Measurements from ENCODE around the gene MRPL18.

Gene MRPL18

DNA sequence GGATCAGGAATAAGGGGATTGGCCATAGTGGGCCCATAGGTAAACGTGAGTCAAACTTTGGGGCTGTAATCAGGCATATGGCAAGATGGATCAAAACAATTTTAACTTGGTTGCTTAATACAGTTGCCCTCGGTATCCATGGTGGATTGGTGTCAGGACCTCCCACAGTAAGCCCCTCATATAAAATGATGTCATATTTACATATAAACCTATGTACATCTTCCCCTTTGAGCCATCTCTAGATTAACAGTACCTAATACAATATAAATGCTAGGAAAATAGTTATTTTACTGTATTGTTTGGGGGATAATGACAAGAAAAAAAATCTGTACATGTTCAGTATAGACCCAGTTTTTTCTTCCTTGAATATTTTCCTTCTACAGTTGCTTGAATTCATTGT, 35.9 kb upstream of the MRPL18 start:
- TF ChIP-seq, protein P1, sequence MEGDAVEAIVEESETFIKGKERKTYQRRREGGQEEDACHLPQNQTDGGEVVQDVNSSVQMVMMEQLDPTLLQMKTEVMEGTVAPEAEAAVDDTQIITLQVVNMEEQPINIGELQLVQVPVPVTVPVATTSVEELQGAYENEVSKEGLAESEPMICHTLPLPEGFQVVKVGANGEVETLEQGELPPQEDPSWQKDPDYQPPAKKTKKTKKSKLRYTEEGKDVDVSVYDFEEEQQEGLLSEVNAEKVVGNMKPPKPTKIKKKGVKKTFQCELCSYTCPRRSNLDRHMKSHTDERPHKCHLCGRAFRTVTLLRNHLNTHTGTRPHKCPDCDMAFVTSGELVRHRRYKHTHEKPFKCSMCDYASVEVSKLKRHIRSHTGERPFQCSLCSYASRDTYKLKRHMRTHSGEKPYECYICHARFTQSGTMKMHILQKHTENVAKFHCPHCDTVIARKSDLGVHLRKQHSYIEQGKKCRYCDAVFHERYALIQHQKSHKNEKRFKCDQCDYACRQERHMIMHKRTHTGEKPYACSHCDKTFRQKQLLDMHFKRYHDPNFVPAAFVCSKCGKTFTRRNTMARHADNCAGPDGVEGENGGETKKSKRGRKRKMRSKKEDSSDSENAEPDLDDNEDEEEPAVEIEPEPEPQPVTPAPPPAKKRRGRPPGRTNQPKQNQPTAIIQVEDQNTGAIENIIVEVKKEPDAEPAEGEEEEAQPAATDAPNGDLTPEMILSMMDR (IDR thresholded peaks at IDR 0.05; ENCODE audit: borderline replicate concordance, insufficient read depth, low read depth, low read length) = no peak
- no peak overlapping the region for H3K4me3 ChIP-seq (ENCODE audit: low read depth, low read length)

DNA sequence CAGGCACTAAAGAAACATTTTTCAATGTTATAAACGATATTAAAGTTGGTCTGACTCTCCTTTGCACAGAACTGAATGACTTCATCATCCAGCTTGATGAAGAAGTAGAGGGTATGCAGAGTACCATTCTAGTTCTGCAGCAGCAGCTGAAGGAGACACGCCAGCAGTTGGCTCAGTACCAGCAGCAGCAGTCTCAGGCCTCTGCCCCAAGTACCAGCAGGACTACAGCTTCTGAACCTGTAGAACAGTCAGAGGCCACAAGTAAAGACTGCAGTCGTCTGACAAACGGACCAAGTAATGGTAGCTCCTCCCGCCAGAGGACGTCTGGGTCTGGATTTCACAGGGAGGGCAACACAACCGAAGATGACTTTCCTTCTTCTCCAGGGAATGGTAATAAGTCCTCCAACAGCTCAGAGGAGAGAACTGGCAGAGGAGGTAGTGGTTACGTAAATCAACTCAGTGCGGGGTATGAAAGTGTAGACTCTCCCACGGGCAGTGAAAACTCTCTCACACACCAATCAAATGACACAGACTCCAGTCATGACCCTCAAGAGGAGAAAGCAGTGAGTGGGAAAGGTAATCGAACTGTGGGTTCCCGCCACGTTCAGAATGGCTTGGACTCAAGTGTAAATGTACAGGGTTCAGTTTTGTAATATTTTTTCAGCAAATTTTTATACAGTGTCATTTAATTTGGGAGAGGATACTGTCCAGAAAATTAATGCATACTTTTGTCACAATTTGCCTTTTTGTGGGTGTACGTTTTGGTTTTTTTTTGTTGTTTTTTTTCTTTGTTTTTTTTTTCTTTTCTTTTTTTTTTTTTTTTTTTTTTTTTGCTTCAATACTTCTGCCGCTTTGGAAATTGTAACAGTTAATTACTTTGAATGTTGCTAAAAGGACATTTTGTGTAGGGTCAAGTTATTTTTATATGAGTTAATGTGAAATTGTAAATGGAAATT, 35.0 kb upstream of the MRPL18 start:
- H3K4me3 ChIP-seq (ENCODE audit: low read depth, low read length) = no peak overlapping the region
- TF ChIP-seq, protein P1 (IDR thresholded peaks at IDR 0.05; ENCODE audit: borderline replicate concordance, insufficient read depth, low read depth, low read length) = no peak

DNA sequence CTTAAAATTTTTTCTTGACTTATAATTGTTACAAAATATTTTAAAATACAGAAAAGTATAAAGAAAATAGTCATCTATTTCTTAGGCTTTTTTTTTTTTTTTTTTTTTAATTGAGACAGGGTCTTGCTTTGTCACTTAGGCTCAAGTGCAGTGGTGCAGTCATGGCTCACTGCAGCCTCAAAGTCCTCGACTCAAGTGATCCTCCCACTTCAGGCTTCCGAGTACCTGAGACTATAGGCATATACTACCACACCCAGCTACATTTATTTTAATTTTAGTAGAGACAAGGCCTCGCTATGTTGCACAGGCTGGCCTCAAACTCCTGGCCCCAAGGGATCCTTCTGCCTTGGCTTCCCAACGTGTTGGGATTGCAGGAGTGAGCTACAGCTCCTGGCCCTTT, 33.8 kb upstream of the MRPL18 start:
- TF ChIP-seq, protein P1 (IDR thresholded peaks at IDR 0.05; ENCODE audit: borderline replicate concordance, insufficient read depth, low read depth, low read length) = no peak
- H3K4me3 ChIP-seq (ENCODE audit: low read depth, low read length) = no peak overlapping the region

DNA sequence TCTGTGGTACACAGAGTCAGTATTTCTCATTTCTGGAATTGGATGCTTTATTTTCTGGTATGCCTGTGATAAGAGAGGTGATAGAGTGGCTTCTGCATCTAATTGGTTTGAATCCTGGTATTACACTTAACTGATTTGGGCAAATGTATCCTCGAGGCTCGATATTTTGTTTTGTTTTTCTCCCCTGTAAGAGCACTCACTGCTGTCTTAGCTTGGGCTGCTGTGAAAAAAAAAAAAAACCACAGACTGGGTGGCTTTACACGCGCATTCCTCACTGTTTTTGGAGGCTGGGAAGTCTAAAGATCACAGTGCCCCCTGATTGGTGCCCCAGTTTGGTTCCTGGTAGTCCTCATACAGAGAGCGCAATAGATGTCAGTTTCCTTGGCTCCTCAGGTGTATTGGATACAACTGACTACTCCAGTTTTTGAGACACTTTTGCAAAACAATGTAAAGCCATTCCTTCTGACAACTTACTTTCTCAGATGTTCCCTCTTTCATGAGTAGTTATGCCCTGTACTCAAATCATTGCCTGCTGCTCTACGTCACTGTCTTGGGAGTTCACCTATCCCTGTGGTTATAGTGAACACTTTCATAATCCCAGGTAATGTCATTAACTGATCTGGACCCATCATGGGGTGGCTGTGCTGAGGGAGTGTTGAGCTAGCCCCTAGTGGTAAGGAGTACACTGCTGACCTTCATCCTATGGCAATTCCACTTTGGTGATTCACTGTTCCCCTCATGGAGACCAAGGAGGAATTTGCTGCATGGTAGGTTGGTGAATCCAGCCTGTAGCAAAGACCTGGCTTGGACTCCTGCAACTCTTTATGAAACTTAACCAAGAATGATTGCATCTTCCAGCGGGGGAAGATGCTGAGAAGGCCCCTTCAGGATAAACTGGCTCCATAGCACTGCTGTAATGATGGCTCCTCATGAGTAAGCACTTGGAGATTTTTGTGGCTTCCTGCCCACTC, 32.0 kb upstream of the MRPL18 start:
- TF ChIP-seq, protein P1 (IDR thresholded peaks at IDR 0.05; ENCODE audit: borderline replicate concordance, insufficient read depth, low read depth, low read length) = no peak
- no peak overlapping the region for H3K4me3 ChIP-seq (ENCODE audit: low read depth, low read length)

DNA sequence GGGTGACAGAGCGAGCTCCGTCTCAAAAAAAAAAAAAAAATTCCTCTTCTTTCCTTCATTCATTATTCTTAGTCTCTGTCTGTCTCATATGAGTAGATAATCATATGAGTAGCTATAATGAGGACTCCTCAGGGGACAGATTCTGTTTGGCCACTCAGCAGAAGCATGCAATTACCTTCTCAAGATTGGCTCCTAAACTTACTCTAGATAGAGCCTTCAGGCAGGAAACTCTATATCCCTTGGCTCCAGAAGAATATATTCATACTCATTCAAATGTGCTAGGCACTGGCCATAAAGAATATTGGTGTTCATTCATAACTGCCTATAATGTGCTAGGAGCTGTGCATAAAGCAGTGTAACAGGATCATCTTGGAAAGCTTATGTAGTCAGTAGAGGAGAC, 30.6 kb upstream of the MRPL18 start:
- H3K4me3 ChIP-seq (ENCODE audit: low read depth, low read length) = no peak overlapping the region

DNA sequence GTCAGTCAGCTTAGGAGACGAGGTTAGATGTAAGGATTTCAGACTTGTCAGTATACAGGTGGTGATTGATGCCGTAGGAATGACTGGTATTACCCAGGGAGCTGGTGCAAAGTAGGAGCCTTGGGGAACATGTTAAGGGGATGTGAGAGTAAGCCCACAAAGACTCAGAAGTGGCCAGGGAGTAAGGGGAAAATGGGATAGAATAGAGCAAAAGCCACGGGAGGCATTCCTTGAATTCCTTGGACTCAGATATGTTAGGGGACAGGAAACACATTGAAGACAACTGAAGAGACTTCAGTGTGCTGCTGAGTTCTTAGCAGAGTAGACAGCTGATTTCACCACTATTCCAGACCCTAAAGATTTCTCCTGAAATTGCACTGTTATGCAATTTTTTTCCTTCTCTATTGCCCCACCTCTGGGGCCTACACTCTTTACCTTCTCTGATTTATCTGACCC, 29.6 kb upstream of the MRPL18 start:
- no peak overlapping the region for H3K4me3 ChIP-seq (ENCODE audit: low read depth, low read length)
- TF ChIP-seq, protein P1 (IDR thresholded peaks at IDR 0.05; ENCODE audit: borderline replicate concordance, insufficient read depth, low read depth, low read length) = no peak

More for the DNA sequence above, 30.6 kb upstream of the MRPL18 start:
- TF ChIP-seq, protein P1 (IDR thresholded peaks at IDR 0.05; ENCODE audit: borderline replicate concordance, insufficient read depth, low read depth, low read length) = no peak

All from GM12875 (cell line).